ENCODE data around the gene CENPT.

DNA sequence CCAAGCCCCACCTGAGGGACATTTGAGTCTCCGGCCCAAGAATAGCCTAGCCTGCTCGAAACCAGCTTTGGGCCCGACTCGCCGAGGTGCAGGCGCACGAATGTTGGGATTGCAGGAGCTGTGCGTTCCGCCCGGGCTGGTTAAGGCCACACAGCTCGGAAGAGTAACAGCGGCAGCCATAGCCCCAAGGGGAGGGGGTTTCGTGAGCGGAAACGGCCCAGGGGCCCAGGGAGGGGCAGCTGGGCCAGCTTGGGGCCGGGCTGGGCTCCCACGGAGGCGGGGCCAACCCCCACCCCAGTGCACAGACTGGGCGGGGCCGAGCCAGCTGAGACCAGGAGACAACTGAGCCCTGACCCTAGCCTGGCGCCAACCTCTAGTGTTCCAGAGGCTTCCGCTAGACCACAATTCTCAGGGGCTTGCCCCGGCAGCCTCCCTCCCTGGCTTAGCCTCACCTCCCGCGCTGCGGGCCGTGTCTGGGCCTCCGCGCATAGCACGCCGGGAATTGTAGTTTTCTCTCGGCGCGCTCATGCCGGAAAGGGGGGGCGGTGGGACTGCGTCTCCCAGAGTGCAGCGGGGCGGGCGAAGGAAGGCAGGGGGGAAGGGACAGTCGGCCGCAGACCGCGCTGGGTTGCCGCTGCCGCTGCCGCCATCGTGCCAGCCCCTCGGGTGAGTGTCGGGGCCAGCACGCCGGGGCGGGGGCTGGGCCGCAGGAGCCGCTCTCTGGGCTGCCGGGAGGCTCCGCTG lies 1.0 kb downstream of the CENPT start, which contains the start of gene NUTF2:
- TF ChIP-seq, protein P1, sequence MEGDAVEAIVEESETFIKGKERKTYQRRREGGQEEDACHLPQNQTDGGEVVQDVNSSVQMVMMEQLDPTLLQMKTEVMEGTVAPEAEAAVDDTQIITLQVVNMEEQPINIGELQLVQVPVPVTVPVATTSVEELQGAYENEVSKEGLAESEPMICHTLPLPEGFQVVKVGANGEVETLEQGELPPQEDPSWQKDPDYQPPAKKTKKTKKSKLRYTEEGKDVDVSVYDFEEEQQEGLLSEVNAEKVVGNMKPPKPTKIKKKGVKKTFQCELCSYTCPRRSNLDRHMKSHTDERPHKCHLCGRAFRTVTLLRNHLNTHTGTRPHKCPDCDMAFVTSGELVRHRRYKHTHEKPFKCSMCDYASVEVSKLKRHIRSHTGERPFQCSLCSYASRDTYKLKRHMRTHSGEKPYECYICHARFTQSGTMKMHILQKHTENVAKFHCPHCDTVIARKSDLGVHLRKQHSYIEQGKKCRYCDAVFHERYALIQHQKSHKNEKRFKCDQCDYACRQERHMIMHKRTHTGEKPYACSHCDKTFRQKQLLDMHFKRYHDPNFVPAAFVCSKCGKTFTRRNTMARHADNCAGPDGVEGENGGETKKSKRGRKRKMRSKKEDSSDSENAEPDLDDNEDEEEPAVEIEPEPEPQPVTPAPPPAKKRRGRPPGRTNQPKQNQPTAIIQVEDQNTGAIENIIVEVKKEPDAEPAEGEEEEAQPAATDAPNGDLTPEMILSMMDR (IDR thresholded peaks at IDR 0.05) = peak in 1 of 12 donors; percentile 9
- TF ChIP-seq POLR2A (IDR thresholded peaks at IDR 0.05) = peak in 1 of 2 donors; percentile 70
